Kidney (tissue), 14 donors: ENCODE data around the gene CLIC4. TPM values are rescaled to one million over a fixed set of nuclear protein-coding genes. Genes with fewer than 3 reads are reported as not detected.

ENCODE experiments used
- DNase-seq, 5 donors: peaks; one replicate each; pipeline ENCODE4 v3.0.0-alpha.2; 2013 to 2020
- FAIRE-seq: peaks from 2 replicates; lab custom pipeline; 2012; peaks lifted over from hg19 to GRCh38; lab: Jason Lieb, UNC
- H3K27ac ChIP-seq, 2 donors: one replicate each; pipeline ENCODE4 v1.7.0; 2013; ENCODE audit warnings: low read depth in 2 of 2, low read length in 2 of 2, inconsistent platforms in 1 of 2
- H3K27me3 ChIP-seq: one replicate; pipeline ENCODE4 v1.7.1; 2013; ENCODE audit warnings: low read length, inconsistent platforms; ENCODE audit not compliant: control insufficient read depth, insufficient read depth
- H3K36me3 ChIP-seq, 3 donors: one replicate each; pipeline versions ENCODE4 v1.7.0 to v1.7.1; 2013; ENCODE audit warnings: low read length in 3 of 3, control low read depth in 1 of 3, inconsistent platforms in 1 of 3; ENCODE audit not compliant: insufficient read depth in 3 of 3, control insufficient read depth in 2 of 3
- H3K4me1 ChIP-seq, 3 donors: one replicate each; pipeline versions ENCODE4 v1.7.0 to v1.7.1; 2013; ENCODE audit warnings: low read length in 3 of 3, inconsistent platforms in 1 of 3, low read depth in 1 of 3; ENCODE audit not compliant: control insufficient read depth in 2 of 3, insufficient read depth in 2 of 3
- H3K4me3 ChIP-seq, 3 donors: one replicate each; pipeline versions ENCODE4 v1.7.0 to v1.8.1; 2013; ENCODE audit warnings: low read length in 3 of 3, control low read depth in 1 of 3, inconsistent platforms in 1 of 3
- H3K9ac ChIP-seq, 3 donors: one replicate each; pipeline versions ENCODE4 v1.7.0 to v1.7.1; 2013; ENCODE audit warnings: low read length in 3 of 3, control low read depth in 1 of 3, inconsistent platforms in 1 of 3
- H3K9me3 ChIP-seq, 3 donors: one replicate each; pipeline versions ENCODE4 v1.7.0 to v1.7.1; 2013; ENCODE audit warnings: low read length in 3 of 3, control low read depth in 1 of 3, inconsistent platforms in 1 of 3; ENCODE audit not compliant: control insufficient read depth in 2 of 3, insufficient read depth in 1 of 3
- intact Hi-C: fragments of 100-400 bp; cut with DNase I; formaldehyde crosslinking; loops from one replicate; pipeline ENCODE4 v1.11.1; 2022
- polyA plus RNA-seq: library from polyadenylated mRNA; stranded (reverse); fragments of 350-450 nt; fragmentation: Illumina TruSeq; extraction: RNeasy Lipid Tissue Mini Kit (QIAGEN cat#74804); gene quantifications from one replicate; pipeline ENCODE4 v1.2.3, GENCODE V29; 2014; ENCODE audit warnings: low read depth, low replicate concordance; ENCODE audit not compliant: insufficient read depth
- total RNA-seq: library from RNA; stranded (reverse); fragmentation: NEBNext Ultra II Directional; extraction: Animal tissue kit (Norgen Biotek cat#: 25700); gene quantifications from one replicate; pipeline ENCODE4 v1.2.1, GENCODE V29; 2021
- TF ChIP-seq, protein P1 (sequence below): IDR thresholded peaks from 3 replicates; pipeline ENCODE4 v1.5.1; 2012; ENCODE audit warnings: mild to moderate bottlenecking, moderate library complexity, borderline replicate concordance; ENCODE audit not compliant: insufficient read depth; ENCODE audit errors: extremely low read depth
- donor health status: control.
- donor health status: control.
- donor health status: control.
- donor health status: control.
- donor health status: control.
- donor health status: DM: yes; HTN: yes; CAD: no.
- donor health status: Normal renal cell carcinoma (clear cell type).

The CLIC4 gene
- total and polyA plus RNA-seq, 2 donors from 2014 or later, result 72.7 to 315 TPM

DNA sequence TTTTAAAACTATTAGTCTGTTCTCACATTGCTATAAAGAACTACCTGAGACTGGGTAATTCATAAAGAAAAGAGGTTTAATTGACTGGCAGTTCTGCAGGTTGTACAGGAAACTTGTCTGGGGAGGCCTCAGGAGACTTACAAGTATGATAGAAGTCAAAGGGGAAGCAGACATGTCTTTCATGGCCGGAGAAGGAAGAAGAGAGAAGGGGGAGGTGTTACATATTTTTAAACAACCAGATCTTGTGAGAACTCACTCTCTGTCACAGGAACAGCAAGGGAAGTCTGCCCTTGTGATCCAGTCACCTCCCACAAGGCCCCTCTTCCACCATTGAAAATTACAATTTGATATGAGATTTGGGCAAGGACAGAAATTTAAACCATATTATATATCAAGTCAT, 55.9 kb downstream of the CLIC4 start:
- H3K27ac ChIP-seq, result peak overlapping the region in 1 of 2 donors; percentile 7
- TF ChIP-seq, protein P1, sequence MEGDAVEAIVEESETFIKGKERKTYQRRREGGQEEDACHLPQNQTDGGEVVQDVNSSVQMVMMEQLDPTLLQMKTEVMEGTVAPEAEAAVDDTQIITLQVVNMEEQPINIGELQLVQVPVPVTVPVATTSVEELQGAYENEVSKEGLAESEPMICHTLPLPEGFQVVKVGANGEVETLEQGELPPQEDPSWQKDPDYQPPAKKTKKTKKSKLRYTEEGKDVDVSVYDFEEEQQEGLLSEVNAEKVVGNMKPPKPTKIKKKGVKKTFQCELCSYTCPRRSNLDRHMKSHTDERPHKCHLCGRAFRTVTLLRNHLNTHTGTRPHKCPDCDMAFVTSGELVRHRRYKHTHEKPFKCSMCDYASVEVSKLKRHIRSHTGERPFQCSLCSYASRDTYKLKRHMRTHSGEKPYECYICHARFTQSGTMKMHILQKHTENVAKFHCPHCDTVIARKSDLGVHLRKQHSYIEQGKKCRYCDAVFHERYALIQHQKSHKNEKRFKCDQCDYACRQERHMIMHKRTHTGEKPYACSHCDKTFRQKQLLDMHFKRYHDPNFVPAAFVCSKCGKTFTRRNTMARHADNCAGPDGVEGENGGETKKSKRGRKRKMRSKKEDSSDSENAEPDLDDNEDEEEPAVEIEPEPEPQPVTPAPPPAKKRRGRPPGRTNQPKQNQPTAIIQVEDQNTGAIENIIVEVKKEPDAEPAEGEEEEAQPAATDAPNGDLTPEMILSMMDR, result no peak
- intact Hi-C loops, result no loop called here
- no peaks in the 10 kb centered on the region for H3K9me3 ChIP-seq
- no peak overlapping the region for H3K9ac ChIP-seq
- no peak for FAIRE-seq
- H3K36me3 ChIP-seq, result peaks cover 0 to 4% (median 0%) of the 10 kb centered on the region in 3 donors
- no peak for DNase-seq
- no peaks in the 10 kb centered on the region for H3K4me1 ChIP-seq
- H3K27me3 ChIP-seq, result no peaks in the 10 kb centered on the region
- no peak overlapping the region for H3K4me3 ChIP-seq

DNA sequence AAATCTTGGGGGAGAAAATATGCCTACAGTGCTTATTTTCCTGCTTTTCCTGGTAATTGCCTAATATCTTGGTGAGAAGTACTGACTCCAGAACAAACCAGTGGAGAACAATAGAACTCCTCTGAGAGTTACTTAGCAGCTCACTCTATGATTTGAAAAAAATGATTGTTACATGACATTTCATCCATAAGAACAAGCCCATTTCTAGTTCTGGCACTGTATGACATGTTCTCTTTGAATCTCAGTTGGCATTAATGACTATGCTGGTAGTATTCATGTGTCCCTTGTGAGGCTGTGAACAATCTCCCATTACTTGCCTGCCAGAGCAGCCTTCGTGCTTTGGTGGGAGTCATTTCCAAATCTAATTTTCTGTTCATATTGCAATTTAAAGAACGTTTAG, 58.0 kb downstream of the CLIC4 start:
- Histone ChIP-seq H3K27me3 (no peaks in the 10 kb centered on the region), H3K36me3 (peaks cover 0 to 4% (median 0%) of the 10 kb centered on the region in 3 donors), H3K4me3 (no peak overlapping the region), H3K9ac (no peak overlapping the region), H3K27ac (no peak overlapping the region), H3K9me3 (no peaks in the 10 kb centered on the region), H3K4me1 (peaks cover 0 to 2% (median 0%) of the 10 kb centered on the region in 3 donors)
- intact Hi-C loops, result no loop called here
- TF ChIP-seq, protein P1, result no peak
- FAIRE-seq (no peak), DNase-seq (no peak)

DNA sequence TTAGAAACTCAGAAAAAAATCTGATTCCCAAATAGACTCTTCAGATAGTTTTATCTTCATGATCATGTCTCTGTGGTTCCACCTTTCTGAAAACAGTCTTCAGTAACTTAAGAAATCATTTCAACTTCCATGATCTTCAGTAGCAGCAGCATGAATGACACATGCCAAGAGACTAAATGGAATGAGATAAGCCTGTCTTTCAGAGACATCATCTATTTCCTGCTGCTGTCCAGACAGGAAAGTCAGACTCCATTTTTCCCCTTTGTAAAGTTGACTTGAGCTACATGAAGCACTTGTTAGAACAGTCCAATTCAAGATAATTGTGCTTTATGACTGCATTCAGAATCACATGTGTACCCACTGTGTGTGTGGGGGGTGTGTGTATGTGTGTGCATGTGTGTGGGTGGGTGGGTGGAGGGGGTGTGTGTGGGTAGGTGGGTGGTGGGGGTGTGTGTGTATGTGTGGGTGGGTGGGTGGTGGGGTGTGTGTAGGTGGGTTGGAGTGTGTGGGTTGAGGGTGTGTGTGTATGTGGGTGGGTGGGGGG, 58.8 kb downstream of the CLIC4 start:
- Histone ChIP-seq H3K9ac (no peak overlapping the region), H3K4me3 (no peak overlapping the region), H3K4me1 (peaks cover 0 to 2% (median 2%) of the 10 kb centered on the region in 3 donors), H3K36me3 (peaks cover 0 to 4% (median 0%) of the 10 kb centered on the region in 3 donors), H3K27ac (no peak overlapping the region), H3K9me3 (no peaks in the 10 kb centered on the region), H3K27me3 (no peaks in the 10 kb centered on the region)
- DNase-seq, result no peak
- TF ChIP-seq, protein P1, result no peak
- no peak for FAIRE-seq
- intact Hi-C loops, result no loop called here
